NCI-H524 treated with DMSO at 0.1 percent for 48 hours (cell line): ENCODE data around the gene ALG9.

Experiments
- DNase-seq: peaks from one replicate; lab custom pipeline; 2025; lab: John Stamatoyannopoulos, UW

The ALG9 gene

DNA sequence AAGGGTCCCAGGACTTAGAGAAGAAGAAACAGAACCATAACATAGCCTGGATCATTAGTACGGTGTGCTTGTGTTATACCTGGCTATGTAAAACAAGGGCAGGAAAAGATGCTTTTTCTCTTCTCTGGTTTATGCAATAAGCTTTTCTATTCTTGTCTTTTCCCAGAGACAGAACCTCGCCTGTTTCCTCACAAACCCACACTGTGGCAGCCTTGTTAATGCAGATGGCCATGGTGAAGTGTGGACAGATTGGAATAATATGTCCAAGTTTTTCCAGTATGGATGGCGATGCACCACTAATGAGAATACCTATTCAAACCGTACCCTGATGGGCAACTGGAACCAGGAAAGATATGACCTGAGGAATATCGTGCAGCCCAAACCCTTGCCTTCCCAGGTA lies 10.8 kb upstream of the ALG9 start:
- no peak for DNase-seq

DNA sequence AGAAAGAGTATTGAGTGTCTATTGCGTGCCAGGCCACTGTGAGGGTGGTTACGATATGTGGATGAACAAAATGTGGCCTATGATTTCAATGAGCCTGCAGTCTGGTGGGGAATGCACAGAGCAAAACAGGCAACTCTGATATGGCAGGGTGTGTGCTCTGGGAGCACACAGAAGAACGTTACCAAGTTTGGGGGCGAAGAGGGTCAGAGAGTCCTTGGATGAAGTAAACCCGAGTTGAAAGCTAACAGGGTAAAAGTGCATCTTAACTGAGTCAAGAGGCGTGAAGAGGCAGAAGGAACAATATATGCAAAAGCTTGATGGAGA lies 8.2 kb upstream of the ALG9 start:
- DNase-seq, result no peak

DNA sequence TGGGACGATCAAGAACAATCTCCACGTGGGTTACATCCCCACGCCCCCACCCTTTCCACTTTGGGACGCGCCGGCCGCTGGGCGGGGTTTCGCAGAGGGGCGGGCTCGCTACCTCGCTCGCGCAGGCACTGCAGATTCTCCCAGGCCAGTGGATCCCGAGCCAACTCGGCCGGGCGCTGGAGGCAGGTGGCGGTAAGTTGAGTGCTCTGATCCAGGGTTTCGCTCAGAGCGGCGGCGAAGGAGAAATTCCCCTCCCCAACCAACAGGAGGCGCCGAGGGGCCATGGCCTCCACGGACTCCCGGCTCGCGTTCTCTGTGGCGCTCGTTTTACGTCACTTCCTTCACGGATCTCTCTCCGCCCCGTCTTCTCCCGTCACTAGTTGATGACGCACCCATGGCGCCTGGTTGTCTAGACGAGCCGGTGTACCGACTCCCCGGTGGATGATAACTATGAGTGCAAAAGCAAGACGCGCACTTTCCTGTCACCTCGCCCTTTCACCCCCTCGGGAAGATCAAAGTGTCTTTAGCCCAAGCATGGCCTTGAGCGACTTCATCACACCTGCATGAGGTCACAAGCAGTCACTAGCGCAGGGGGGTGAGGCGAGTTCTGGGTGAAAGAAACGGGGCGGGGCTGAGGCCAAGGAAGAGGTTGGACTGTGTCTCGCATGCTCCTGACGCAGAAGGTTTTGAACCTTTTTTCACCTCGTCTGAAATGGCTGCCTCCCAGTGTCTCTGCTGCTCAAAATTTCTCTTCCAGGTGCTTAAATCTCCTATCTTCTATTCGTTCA lies 7.7 kb upstream of the ALG9 start, which contains the start of the genes CFAP68 and FDXACB1:
Gene CFAP68 (plus strand): TSS at position 693 of the 788 bp plus-strand sequence. CDS start 20 bp downstream, at position 713.
Gene FDXACB1 (minus strand): TSS at position 317 of the 788 bp plus-strand sequence. CDS start 33 bp downstream, at position 284.
- DNase-seq, result peak; percentile 86

DNA sequence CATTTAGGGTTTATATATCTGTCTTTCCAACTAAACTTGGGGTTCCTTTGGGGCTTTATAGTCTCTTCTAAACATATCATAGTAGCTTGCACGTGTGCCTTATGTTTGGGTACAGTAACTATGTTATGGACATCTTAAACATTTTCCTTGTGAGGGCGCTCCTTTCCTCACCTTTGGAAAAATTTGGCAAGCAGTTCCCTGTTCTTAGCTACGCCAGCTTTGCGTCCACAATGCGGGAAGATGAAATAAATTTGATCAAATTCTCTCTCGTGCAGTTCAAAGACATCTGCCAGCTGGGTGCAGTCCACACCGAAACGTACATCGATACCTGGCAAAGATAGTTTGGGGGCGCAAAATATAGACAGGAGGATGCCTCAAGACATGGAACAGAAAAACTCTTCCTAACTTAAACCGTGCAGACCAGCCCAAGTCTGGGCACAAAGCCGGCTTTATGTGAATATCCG lies 7.0 kb upstream of the ALG9 start:
- DNase-seq, result no peak

DNA sequence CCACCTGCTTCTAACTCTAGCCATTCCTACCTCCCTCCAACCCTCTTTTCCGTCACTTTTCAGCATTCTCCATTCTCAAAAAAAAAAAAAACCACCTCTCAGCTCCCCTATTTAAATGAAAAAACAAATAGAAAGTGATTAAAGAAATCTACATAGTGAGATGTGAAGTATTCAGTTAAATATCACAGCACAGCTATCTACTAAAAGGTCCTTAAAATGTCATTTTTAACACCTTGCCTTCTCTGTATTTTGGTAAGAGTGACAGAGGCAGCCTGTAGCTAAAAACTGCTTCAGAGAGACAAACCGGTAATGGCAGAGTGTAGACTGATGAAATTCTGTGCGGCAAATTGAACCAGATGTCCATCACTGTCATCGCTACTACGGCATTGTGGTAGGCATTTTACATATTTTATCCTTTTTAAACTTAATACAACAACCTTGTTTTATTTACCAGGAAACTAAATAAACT lies 346 bp upstream of the ALG9 start:
- DNase-seq, result no peak

DNA sequence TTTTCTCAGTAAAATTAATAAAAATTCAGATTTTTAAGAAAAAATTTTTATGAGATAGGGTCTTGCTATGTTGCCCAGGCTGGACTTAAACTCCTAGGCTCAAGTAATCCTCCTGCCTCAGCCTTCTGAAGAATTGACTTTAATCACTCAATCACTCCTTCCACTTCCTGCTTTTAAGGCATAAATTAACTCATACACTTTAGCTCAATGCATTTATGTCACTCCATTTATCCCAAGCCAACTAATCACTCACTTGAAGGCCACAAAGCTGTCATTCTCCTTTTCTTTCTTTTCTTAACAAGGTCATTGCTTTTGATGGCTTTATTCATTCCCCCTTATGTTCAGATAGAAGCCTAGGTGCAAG lies 877 bp downstream of the ALG9 start:
- DNase-seq, result no peak

DNA sequence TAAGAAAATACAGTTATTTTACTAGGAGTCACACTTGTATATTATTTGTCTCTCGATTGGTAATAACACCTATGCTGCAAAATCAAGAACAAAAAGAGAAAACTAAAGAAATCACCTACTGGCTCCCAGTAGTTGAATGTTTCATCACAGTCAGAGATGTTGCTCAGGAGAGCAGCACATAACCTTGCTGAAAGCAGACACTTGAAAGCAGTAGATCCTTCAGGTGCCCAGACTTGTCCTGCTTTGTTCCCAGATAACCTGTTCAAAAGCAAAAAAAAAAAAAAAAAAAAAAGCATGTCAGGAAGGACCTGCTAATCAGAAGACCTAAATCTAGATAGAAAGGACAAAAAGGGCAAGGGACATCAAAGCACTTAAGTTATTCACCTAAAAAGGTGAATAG lies 1.3 kb downstream of the ALG9 start:
- no peak for DNase-seq

DNA sequence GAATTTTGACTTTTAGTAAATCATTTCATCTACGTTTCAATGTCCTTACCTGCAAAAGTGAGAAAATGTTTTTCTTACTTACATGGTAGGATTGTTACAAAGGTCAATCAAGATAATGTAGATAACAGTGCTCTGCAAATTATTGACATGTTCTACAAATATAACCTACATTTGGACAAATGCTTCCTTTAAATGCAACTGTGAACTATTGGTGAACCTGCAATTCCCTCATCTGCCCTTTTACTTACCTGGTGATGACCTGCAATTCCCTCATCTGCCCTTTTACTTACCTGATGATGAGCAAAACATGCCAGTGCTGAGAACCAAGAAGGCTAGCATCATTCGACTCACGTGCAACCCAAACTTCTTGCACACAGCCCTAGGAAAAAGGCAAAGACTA lies 11.1 kb downstream of the ALG9 start:
- DNase-seq, result no peak

DNA sequence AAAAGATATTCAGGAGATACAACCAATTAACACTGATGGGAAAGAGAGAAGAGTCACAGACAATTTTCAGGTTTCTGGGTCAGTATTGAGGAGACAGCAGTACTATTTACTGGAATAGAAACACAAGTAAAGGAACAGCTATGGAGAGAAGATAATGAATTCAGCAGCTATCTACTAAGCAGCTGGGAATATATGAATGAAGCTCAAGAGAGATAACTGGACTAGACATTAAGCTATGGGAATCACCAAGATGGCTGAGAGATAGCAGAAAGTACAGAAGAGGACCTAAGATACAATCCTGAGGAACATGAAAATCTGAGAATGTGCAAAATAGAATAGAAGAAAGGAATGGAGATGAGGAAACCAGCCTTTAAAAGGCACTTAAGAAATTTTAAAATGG lies 15.9 kb downstream of the ALG9 start:
- DNase-seq, result no peak

DNA sequence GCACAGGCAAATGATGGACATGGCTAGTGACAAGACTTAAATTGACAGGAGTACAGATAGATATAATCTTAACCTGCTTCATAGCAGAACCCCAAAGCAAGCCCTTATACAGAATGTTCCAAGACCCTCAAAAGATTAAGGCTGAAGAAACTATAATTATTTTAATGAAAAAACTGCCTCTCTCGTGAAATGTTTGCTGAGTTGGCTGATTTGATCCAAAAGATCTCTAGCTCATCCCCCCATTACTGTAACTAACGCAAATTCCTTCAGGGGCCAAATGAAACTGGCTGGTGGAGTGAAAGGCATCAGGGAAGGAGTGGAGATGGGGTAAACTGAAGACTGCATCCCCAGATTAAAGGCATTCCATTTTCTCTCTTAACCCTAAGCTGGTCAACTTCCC lies 19.3 kb downstream of the ALG9 start:
- no peak for DNase-seq

DNA sequence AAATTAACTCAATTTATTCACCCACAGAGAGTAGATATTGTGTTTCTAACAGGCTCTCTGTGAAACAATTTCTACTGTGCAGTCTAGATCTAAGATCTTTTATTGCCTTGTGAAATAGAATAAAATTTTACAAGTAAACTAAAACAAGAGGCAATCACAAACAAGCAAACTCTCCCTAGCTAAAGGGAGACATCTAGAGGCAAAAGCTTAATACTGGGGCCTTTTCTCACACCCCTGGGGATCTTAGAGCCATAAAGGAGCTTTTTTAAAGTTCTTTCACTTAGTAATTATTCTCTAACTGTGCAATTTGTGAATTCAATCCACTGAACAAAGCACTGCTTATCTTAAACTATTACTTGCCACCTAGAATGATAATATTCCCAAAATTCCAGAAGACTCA lies 19.7 kb downstream of the ALG9 start:
- no peak for DNase-seq

DNA sequence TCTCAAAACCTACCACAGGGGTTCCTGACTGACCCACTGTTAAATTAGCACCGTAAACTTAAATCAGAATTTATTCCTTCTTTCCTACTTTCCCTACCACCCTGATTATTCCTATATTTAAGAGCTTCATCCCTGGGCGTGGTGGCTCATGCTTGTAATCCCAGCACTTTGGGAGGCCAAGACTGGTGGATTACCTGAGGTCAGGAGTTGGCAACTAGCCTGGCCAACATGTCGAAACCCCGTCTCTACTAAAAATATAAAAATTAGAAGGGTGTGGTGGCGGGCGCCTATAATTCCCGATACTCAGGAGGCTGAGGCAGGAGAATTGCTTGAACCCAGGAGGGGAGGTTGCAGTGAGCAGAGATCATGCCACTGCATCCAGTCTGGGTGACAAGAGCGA lies 20.3 kb downstream of the ALG9 start:
- DNase-seq, result no peak

DNA sequence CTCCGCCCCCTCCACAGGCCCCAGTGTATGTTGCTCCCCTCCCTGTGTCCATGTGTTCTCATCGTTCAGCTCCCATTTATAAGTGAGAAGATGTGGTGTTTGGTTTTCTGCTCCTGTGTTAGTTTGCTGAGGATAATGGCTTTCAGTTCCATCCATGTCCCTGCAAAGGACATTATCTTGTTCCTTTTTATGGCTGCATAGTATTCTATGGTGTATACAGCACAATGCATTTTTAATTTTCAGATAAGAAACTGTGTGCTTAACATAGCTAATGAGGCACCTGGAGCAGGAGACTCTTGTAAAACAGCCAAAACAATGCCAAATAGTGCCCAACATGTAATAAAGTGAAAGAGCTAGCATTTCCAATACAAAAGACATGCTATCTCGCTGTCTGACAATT lies 21.8 kb downstream of the ALG9 start:
- DNase-seq, result no peak

DNA sequence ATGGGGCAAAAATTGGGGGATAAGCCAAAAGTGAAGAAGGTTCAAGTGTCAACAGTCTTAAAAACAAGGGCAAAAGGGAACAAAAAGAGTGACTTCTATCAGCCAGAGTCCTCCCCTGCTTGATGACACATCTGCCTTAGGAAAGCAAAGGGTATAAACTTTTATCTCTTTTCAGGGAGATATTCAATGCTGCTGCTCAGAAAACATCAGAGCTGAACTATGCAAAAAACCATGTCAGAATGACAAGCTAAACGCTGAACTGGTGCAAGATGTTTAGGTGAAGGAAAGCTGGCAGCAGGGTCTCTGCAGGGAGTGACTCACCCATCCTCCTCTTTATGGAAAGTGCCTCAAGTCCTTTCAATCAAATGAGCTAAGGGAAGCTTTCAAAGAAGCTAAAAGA lies 24.7 kb downstream of the ALG9 start:
- DNase-seq, result no peak

DNA sequence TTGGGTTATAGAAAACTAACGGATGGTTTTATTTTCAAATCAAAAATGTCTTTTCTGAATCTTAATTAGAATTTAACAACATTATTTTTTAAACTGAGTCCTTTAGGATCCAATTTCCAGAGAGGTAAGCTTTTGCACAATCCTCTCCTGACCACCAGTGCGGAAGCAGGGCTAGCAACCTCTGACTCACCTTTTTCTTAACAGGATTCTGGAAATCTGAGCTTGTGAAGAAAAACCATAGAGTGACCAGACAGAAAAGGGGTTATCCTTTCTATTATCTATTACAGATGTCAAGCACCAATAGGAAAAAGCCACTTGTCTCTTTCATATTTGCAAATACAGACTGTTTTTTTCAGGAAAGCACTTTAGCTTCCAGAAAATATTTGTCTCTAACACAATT lies 25.3 kb downstream of the ALG9 start:
- no peak for DNase-seq

DNA sequence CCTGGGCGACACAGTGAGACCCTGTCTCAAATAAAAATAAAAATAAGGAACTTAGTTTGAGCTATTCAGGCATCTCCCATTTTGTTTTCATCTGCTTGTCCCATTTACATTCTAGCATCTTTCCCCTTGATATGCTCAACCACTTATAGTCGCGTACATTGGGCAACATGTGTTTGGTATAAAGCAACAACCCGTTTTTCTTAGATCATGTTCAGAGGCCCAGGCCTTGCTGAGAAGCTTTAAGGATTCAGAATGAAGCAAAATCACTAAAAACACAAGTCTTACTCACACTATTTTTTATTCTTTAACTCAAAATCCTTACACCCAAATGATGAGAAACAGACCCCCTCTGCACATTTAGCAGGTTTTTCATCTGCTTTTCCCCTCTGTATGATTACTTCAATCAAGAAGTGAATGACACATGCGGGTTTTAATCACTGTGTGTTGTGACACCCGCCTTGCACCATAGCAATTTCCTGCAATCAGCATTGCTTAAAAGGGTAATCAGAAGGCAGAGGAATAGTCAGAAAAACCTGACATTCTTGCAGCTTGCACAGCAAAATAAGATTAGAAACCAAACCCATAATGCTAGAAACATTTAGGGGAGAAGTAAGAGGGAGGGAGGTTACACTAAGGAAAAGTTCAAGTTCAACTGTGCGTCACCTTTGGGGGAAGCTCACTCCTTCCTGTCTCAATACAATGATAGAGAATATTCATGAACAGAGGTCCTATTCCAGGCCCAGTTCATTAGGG lies 25.9 kb downstream of the ALG9 start:
- no peak for DNase-seq

DNA sequence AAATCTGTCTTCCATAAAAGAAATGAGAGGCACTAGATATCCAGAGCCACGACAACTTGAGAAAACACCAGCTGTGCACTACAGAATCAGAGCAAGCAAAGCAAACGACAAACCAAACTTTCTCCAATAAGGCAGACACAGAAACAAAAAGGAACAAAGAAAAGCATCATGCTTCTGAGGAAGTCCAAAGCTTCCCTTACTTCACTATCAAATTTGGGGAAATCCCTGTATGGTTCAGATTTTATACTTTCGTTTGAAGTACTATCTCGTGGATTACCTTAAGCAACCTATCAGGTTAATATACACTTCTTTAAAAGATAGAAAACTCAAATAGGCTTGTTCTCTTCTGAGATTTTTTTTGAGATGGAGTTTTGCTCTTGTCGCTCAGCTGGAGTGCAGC lies 27.7 kb downstream of the ALG9 start:
- DNase-seq, result no peak

DNA sequence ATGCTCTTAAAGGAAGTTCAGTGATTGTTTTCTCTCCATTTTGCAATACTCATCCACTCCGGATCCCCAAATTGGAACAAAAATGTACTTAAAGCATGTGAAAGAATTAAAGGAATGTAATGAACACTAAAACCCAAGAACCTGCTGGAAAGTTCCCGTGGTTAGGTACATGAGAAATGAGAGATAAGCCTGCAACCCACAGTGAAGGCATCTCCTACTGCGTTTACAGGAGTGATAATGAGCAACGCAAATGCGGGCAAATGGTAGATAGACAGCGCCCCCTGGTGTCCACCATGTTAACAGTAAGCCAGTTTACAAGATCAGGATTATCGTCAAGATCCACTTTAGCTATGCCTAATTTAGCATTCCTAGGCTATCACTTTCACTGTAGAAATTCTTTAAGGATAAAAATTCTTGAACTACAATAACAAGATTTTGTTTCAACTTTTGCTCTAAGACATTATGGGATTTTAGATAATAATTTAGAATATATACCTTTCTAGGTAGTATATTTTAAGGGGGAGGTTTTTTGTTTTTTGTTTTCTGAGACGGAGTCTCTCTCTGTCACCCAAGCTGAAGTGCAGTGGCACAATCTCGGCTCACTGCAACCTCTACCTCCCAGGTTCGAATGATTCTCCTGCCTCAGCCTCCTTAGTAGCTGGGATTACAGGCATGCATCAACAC lies 29.9 kb downstream of the ALG9 start:
- DNase-seq, result no peak

DNA sequence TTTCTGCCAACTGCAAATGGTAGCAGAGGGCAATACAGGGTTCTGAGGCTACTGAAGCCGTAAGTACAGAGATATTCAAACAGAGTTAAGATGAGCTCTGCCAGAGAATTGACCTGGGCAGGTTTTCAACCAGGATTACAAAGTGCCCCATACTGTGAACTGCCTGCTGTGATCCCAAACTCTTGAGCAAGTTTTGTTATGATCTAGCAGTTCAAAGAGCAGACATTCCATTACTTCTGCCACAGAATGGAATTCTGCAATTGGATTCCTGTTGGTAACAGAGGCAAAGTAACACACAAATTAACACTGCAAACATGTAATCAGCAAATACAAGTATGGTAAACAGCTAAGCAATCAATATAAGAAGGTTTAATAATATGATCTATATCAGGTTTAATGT lies 31.2 kb downstream of the ALG9 start:
- DNase-seq, result no peak

DNA sequence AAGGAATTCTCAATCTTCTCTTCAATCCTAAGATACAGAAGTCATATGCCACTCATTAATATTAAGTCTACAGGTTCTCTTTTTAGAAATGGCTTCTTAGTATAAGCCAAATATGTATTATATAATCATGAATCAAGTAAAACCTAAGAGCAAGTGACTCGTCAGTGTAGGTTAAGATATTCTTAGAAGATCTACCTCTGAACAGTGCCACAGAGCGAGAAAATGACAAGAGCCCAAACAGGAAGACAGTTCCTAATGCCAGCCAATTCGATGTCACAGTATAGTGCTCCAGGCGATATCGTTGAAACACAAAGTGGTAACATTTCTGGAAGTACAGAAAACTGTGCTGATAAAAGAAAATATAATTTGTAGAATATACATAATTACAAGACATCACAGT lies 33.3 kb downstream of the ALG9 start:
- DNase-seq, result no peak

DNA sequence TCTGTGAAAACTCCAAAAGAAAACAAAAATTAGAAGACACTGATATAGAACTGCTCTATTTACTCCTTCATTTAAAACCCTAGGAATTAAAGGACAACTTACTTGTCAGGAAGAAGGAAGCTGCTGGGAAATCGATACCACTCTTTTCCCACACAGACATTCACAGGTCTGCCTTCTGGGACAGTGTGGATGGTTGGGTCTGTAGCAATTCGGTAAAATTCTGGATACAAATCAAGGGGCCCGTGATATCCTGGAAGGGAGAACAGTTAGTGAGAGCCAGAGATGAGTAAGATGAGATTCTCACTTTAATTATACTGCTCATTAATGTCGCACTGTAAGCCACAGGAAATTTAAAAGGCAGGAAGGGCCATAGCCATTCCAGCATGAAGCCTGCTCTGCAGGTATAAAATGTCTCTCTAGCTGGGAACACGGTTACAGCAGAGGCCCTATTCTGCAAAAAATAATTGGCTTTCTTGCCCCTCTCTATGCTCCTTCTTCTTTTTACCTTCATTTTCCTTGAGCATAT lies 34.0 kb downstream of the ALG9 start:
- no peak for DNase-seq

DNA sequence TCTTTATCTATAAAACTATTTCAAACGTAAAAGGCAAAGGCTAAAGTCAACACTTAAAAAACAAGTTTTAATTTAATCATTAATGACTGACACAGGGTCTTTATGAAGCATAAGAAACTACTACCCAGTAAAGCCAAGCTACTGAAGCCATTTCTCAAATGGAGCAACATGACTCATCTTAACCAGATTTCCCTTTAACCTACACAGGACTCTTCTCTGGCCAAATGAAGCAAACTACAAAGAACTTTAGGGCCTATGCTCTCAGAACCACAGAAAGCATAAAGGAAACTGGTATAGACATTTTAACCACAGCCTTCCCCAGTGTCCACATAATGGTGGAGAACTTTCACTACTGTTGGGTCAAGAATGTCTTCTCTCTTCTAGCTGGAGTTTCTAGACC lies 34.7 kb downstream of the ALG9 start:
- no peak for DNase-seq

DNA sequence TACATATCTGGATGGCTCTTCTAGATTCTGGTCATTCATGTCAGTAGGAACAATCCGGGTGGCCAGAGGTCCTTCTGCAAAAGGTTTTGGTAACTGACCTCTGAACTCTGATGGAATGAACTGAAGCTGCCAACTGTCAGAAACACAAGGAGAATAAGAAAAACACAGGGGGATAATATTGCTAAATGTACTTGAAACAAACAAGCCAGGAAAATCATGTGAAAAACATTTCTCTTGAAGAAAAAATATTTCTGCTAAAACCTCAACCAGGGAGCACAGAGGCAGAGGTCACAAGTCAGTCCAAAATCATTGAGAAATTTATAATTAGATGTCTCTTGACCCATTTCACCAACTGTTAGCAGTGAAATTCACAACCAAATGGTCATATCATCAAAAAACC lies 35.2 kb downstream of the ALG9 start:
- no peak for DNase-seq
